ENCODE measurements around the gene TIMM23. TPM values are rescaled to one million over a fixed set of nuclear protein-coding genes. Genes with fewer than 3 reads are reported as not detected.
"Not testable (repeated sequence)": the region's sequence is repeated elsewhere in the genome, so short reads cannot be mapped to it uniquely, and the experiment has no call there.

Gene TIMM23
- total RNA-seq, 1 experiment from 2014 or later = 70.1 TPM

GRCh38 chr10:45997557-45997956 is 25.3 kb downstream of the TIMM23 start:
- Histone ChIP-seq H3K9me2 (ENCODE audit: insufficient read depth) (no peaks in the 10 kb centered on the region), H2AFZ (ENCODE audit: low read depth, low read length, poor library complexity, severe bottlenecking) (no peak overlapping the region), H3K79me2 (ENCODE audit: insufficient read depth, low read length) (peaks cover 50% of the 10 kb centered on the region), H3K9ac (ENCODE audit: low read length) (no peak overlapping the region), H3K4me3 (replicated peaks in 1 of 2; ENCODE audit: low read depth in 1 of 2, low read length in 2 of 2) (no peak overlapping the region), H3K36me3 (ENCODE audit: control insufficient read depth in 1 of 2, insufficient read depth in 2 of 2, low read length in 2 of 2) (peaks cover 12 to 45% of the 10 kb centered on the region in 2 experiments), H3K4me2 (ENCODE audit: low read length) (no peak overlapping the region), H4K20me1 (ENCODE audit: insufficient read depth) (peaks cover 8% of the 10 kb centered on the region; the same call in 1 of the 2 replicates), H3K27me3 (ENCODE audit: insufficient read depth, low read length) (no peaks in the 10 kb centered on the region), H3K27ac (ENCODE audit: low read depth, low read length) (no peak overlapping the region), H3K9me3 (ENCODE audit: control insufficient read depth in 1 of 2, insufficient read depth in 1 of 2, low read depth in 1 of 2, low read length in 2 of 2) (no peaks in the 10 kb centered on the region), H3K4me1 (ENCODE audit: control insufficient read depth in 1 of 2, insufficient read depth in 2 of 2, low read length in 2 of 2) (no peaks in the 10 kb centered on the region)
- ChIA-PET RAD21 (ENCODE audit: low non-redundant PET in 1 of 2, low total read pairs in 2 of 2, uncharacterized antibody in 2 of 2, unreplicated experiment in 2 of 2) (no interaction called here), POLR2A (no interaction called here), CTCF (no interaction called here)
- intact Hi-C loops (cut with micrococcal nuclease) = no loop called here
- TF ChIP-seq POLR2AphosphoS5 (IDR thresholded peaks at IDR 0.05; ENCODE audit: low read depth, low read length) (no peak), EZH2 (IDR thresholded peaks at IDR 0.05) (no peak)
- ATAC-seq (no peak), DNase-seq (ENCODE audit: low read depth, low spot score) (no peak)
- BruUV-seq (replicated peaks) = no TSS peak

- ChIA-PET POLR2A (no interaction called here), CTCF (no interaction called here), RAD21 (ENCODE audit: low non-redundant PET in 1 of 2, low total read pairs in 2 of 2, uncharacterized antibody in 2 of 2, unreplicated experiment in 2 of 2) (no interaction called here)
- no TSS peak for BruUV-seq (replicated peaks)
- Histone ChIP-seq H4K20me1 (ENCODE audit: insufficient read depth) (peaks cover 8% of the 10 kb centered on the region; the same call in 1 of the 2 replicates), H2AFZ (ENCODE audit: low read depth, low read length, poor library complexity, severe bottlenecking) (no peak overlapping the region), H3K9ac (ENCODE audit: low read length) (no peak overlapping the region), H3K9me2 (ENCODE audit: insufficient read depth) (no peaks in the 10 kb centered on the region), H3K79me2 (ENCODE audit: insufficient read depth, low read length) (peaks cover 54% of the 10 kb centered on the region), H3K4me3 (replicated peaks in 1 of 2; ENCODE audit: low read depth in 1 of 2, low read length in 2 of 2) (no peak overlapping the region), H3K27me3 (ENCODE audit: insufficient read depth, low read length) (no peaks in the 10 kb centered on the region), H3K4me1 (ENCODE audit: control insufficient read depth in 1 of 2, insufficient read depth in 2 of 2, low read length in 2 of 2) (no peaks in the 10 kb centered on the region), H3K36me3 (ENCODE audit: control insufficient read depth in 1 of 2, insufficient read depth in 2 of 2, low read length in 2 of 2) (peaks cover 15 to 50% of the 10 kb centered on the region in 2 experiments), H3K9me3 (ENCODE audit: control insufficient read depth in 1 of 2, insufficient read depth in 1 of 2, low read depth in 1 of 2, low read length in 2 of 2) (no peaks in the 10 kb centered on the region), H3K4me2 (ENCODE audit: low read length) (no peak overlapping the region), H3K27ac (ENCODE audit: low read depth, low read length) (no peak overlapping the region)
- ATAC-seq (no peak), DNase-seq (ENCODE audit: low read depth, low spot score) (no peak)
- intact Hi-C loops (cut with micrococcal nuclease) = no loop called here
- no peak for TF ChIP-seq EZH2 (IDR thresholded peaks at IDR 0.05)
- no peak for TF ChIP-seq YY1 (IDR thresholded peaks at IDR 0.05; ENCODE audit: extremely low read depth, insufficient replicate concordance, low read depth, low read length)
- TF ChIP-seq CBX3 (IDR thresholded peaks at IDR 0.05; ENCODE audit: low read depth) = no peak
- TF ChIP-seq MAX (IDR thresholded peaks at IDR 0.05) = no peak
- TF ChIP-seq ELF1 (IDR thresholded peaks at IDR 0.05; ENCODE audit: borderline replicate concordance, low read depth) = no peak
- no peak for TF ChIP-seq ZBTB33 (IDR thresholded peaks at IDR 0.05; ENCODE audit: extremely low read depth, insufficient replicate concordance, low read length)
- no peak for TF ChIP-seq SP1 (IDR thresholded peaks at IDR 0.05; ENCODE audit: low read depth)
- no peak for TF ChIP-seq RAD21 (IDR thresholded peaks at IDR 0.05; ENCODE audit: low read depth)
Observed at GRCh38 chr10:45997994-45998763, 25.9 kb downstream of the TIMM23 start.

- not testable (repeated sequence) for BruUV-seq (replicated peaks)
Observed at GRCh38 chr10:45999955-46000354, 27.7 kb downstream of the TIMM23 start.

More at GRCh38 chr10:45999955-46000354, 27.7 kb downstream of the TIMM23 start:
- H3K27ac ChIP-seq (ENCODE audit: low read depth, low read length); H3K27me3 ChIP-seq (ENCODE audit: insufficient read depth, low read length); H4K20me1 ChIP-seq (ENCODE audit: insufficient read depth); intact Hi-C loops (cut with micrococcal nuclease); H3K9ac ChIP-seq (ENCODE audit: low read length); ATAC-seq; H3K4me2 ChIP-seq (ENCODE audit: low read length); H3K4me1 ChIP-seq (ENCODE audit: control insufficient read depth in 1 of 2, insufficient read depth in 2 of 2, low read length in 2 of 2); RAD21 ChIA-PET (ENCODE audit: low non-redundant PET in 1 of 2, low total read pairs in 2 of 2, uncharacterized antibody in 2 of 2, unreplicated experiment in 2 of 2); H3K4me3 ChIP-seq (replicated peaks in 1 of 2; ENCODE audit: low read depth in 1 of 2, low read length in 2 of 2); DNase-seq (ENCODE audit: low read depth, low spot score); H3K9me3 ChIP-seq (ENCODE audit: control insufficient read depth in 1 of 2, insufficient read depth in 1 of 2, low read depth in 1 of 2, low read length in 2 of 2); H2AFZ ChIP-seq (ENCODE audit: low read depth, low read length, poor library complexity, severe bottlenecking); H3K9me2 ChIP-seq (ENCODE audit: insufficient read depth); CTCF ChIA-PET; POLR2A ChIA-PET: not testable (repeated sequence)
- H3K79me2 ChIP-seq (ENCODE audit: insufficient read depth, low read length) = peaks cover 54% of the 10 kb centered on the region
- peaks cover 24 to 64% of the 10 kb centered on the region in 2 experiments for H3K36me3 ChIP-seq (ENCODE audit: control insufficient read depth in 1 of 2, insufficient read depth in 2 of 2, low read length in 2 of 2)
